ENCODE data around the gene RPL13A. TPM values are rescaled to one million over a fixed set of nuclear protein-coding genes. Genes with fewer than 3 reads are reported as not detected.

RPL13A gene
- total RNA-seq, 4 donors from 2014 or later = 2,613 to 5,154 (median 4,451) TPM

- Histone ChIP-seq H3K27ac (peak within 1 kb of the TSS; percentile 96), H3K4me1 (peaks cover 36% of the 10 kb centered on the region), H3K27me3 (no peaks in the 10 kb centered on the region), H3K36me3 (peaks cover 6% of the 10 kb centered on the region), H3K4me3 (peak within 1 kb of the TSS; percentile 73), H3K9me3 (no peaks in the 10 kb centered on the region)
- TF ChIP-seq POLR2AphosphoS5 (IDR thresholded peaks at IDR 0.05) (peak; percentile 22 to 91 (median 79)), CTCF (IDR thresholded peaks at IDR 0.05) (no peak), POLR2A (IDR thresholded peaks at IDR 0.05) (peak; percentile 79 to 90)
- WGBS = under 1% methylated on average over 35 of the region's 66 CpGs
- DNase-seq (ENCODE audit: low spot score in 2 of 2) = peak; percentile 99 to 100
Measured at GRCh38 chr19:49453013-49453756, 34.2 kb upstream of the RPL13A start, which contains the start of gene ALDH16A1. TSS of gene ALDH16A1 (plus strand) at chr19:49453225. CDS start at chr19:49453332, 107 bp downstream.

GRCh38 chr19:49453757-49454240 is 33.6 kb upstream of the RPL13A start:
- TF ChIP-seq CTCF (IDR thresholded peaks at IDR 0.05) = no peak
- no peak for TF ChIP-seq POLR2AphosphoS5 (IDR thresholded peaks at IDR 0.05)
- no peak for TF ChIP-seq EP300 (IDR thresholded peaks at IDR 0.05)
- TF ChIP-seq POLR2A (IDR thresholded peaks at IDR 0.05) = no peak
- peak overlapping the region; percentile 96 for H3K27ac ChIP-seq
- 48% methylated on average over 10 of the region's 10 CpGs for WGBS
- peaks cover 6% of the 10 kb centered on the region for H3K36me3 ChIP-seq
- no peak for DNase-seq (ENCODE audit: low spot score in 2 of 2)
- H3K4me1 ChIP-seq = peaks cover 40% of the 10 kb centered on the region
- no peaks in the 10 kb centered on the region for H3K27me3 ChIP-seq
- H3K4me3 ChIP-seq = peak overlapping the region; percentile 73
- H3K9me3 ChIP-seq = no peaks in the 10 kb centered on the region

GRCh38 chr19:49455773-49456172 is 31.6 kb upstream of the RPL13A start:
- Histone ChIP-seq H3K27me3 (no peaks in the 10 kb centered on the region), H3K27ac (peak overlapping the region; percentile 61), H3K36me3 (peaks cover 15% of the 10 kb centered on the region), H3K4me1 (peaks cover 35% of the 10 kb centered on the region), H3K4me3 (no peak overlapping the region), H3K9me3 (no peaks in the 10 kb centered on the region)
- WGBS = 59% methylated on average over 5 of the region's 5 CpGs
- TF ChIP-seq CTCF (IDR thresholded peaks at IDR 0.05) (no peak), POLR2A (IDR thresholded peaks at IDR 0.05) (no peak), EP300 (IDR thresholded peaks at IDR 0.05) (no peak), POLR2AphosphoS5 (IDR thresholded peaks at IDR 0.05) (peak in 1 of 3 donors; percentile 54)
- DNase-seq (ENCODE audit: low spot score in 2 of 2) = no peak

- Histone ChIP-seq H3K27me3 (no peaks in the 10 kb centered on the region), H3K4me1 (peaks cover 30% of the 10 kb centered on the region), H3K9me3 (no peaks in the 10 kb centered on the region), H3K36me3 (peaks cover 15% of the 10 kb centered on the region), H3K27ac (peak overlapping the region; percentile 61), H3K4me3 (no peak overlapping the region)
- WGBS = 75% methylated on average over 5 of the region's 5 CpGs
- no peak for DNase-seq (ENCODE audit: low spot score in 2 of 2)
- TF ChIP-seq CTCF (IDR thresholded peaks at IDR 0.05) (no peak), POLR2A (IDR thresholded peaks at IDR 0.05) (no peak), POLR2AphosphoS5 (IDR thresholded peaks at IDR 0.05) (no peak), EP300 (IDR thresholded peaks at IDR 0.05) (no peak)
Measured at GRCh38 chr19:49456326-49456725, 31.1 kb upstream of the RPL13A start.

- DNase-seq (ENCODE audit: low spot score in 2 of 2) = no peak
- peaks cover 20% of the 10 kb centered on the region for H3K36me3 ChIP-seq
- H3K27ac ChIP-seq = peak overlapping the region; percentile 52
- H3K27me3 ChIP-seq = no peaks in the 10 kb centered on the region
- no peak overlapping the region for H3K4me3 ChIP-seq
- H3K9me3 ChIP-seq = no peaks in the 10 kb centered on the region
- H3K4me1 ChIP-seq = peaks cover 24% of the 10 kb centered on the region
- WGBS = 100% methylated on average over 3 of the region's 5 CpGs
- no peak for TF ChIP-seq POLR2AphosphoS5 (IDR thresholded peaks at IDR 0.05)
- TF ChIP-seq EP300 (IDR thresholded peaks at IDR 0.05) = no peak
- no peak for TF ChIP-seq POLR2A (IDR thresholded peaks at IDR 0.05)
- TF ChIP-seq CTCF (IDR thresholded peaks at IDR 0.05) = no peak
Measured at GRCh38 chr19:49458567-49458903, 28.9 kb upstream of the RPL13A start.

Measured in suprapubic skin (tissue), 4 donors.